IgD-negative memory B cell (primary cell): ENCODE results near the gene ARIH2. TPM values are rescaled to one million over a fixed set of nuclear protein-coding genes. Genes with fewer than 3 reads are reported as not detected.
"Not testable (repeated sequence)": the region's sequence is repeated elsewhere in the genome, so short reads cannot be mapped to it uniquely, and the experiment has no call there.

Experiments
- H3K27ac Mint-ChIP-seq, 3 donors: one replicate each; pipeline ENCODE4 v1.8.0; 2020 to 2022; ENCODE audit warnings: mild to moderate bottlenecking in 3 of 3, mixed read lengths in 3 of 3, moderate library complexity in 1 of 3
- H3K27me3 Mint-ChIP-seq: one replicate; pipeline ENCODE4 v1.8.0; 2021; ENCODE audit warnings: mixed read lengths
- H3K36me3 Mint-ChIP-seq: one replicate; pipeline ENCODE4 v1.8.0; 2020; ENCODE audit warnings: mild to moderate bottlenecking, mixed read lengths
- H3K4me1 Mint-ChIP-seq, 3 donors: one replicate each; pipeline ENCODE4 v1.8.0; 2020 to 2022; ENCODE audit warnings: mixed read lengths in 3 of 3, mild to moderate bottlenecking in 1 of 3
- H3K4me3 Mint-ChIP-seq, 4 donors: one replicate each; pipeline ENCODE4 v1.8.0; 2020 to 2022; ENCODE audit warnings: mild to moderate bottlenecking in 4 of 4, mixed read lengths in 4 of 4, moderate library complexity in 3 of 4
- H3K9me3 Mint-ChIP-seq, 3 donors: one replicate each; pipeline ENCODE4 v1.8.0; 2020 to 2021; ENCODE audit warnings: mixed read lengths in 3 of 3, mild to moderate bottlenecking in 1 of 3
- polyA plus RNA-seq: library from polyadenylated mRNA; unstranded; fragments of 300-500 nt; fragmentation: Illumina TruSeq; gene quantifications from one replicate; pipeline ENCODE4 v1.2.3, GENCODE V29; 2021

Gene ARIH2
- polyA plus RNA-seq, 1 donor from 2014 or later: 88.4 TPM

DNA sequence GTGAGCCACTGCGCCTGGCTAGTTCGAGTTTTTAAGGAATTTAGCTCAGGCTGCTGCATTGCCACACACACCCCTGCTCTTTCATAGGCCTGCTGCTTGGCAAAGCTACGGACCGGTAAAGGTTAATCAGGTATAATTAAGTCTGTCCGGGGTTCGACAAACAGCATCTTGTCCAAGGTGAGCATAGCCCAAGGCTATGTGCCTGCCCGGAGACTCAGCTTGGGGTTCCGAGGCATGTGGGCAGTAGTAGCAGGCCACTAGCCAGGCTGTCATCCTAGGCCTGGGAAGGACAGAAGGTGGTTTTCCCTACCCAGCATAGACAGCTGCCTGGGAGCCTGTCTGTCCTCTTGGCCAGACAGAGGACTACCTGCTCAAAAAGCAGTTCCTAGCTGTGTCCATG is 78.0 kb downstream of the ARIH2 start:
- Mint-ChIP-seq H3K9me3 (no peaks in the 10 kb centered on the region), H3K27ac (no peak overlapping the region), H3K36me3 (peaks cover 2% of the 10 kb centered on the region), H3K4me3 (no peak overlapping the region), H3K27me3 (no peaks in the 10 kb centered on the region), H3K4me1 (peaks cover 5 to 11% (median 6%) of the 10 kb centered on the region in 3 donors)

- Mint-ChIP-seq H3K4me1 (peaks cover 0 to 6% (median 2%) of the 10 kb centered on the region in 3 donors), H3K4me3 (no peak overlapping the region), H3K36me3 (no peaks in the 10 kb centered on the region), H3K27ac (no peak overlapping the region), H3K9me3 (no peaks in the 10 kb centered on the region), H3K27me3 (no peaks in the 10 kb centered on the region)
Observed at GRCh38 chr3:48997102-48997635, 78.5 kb downstream of the ARIH2 start.

DNA sequence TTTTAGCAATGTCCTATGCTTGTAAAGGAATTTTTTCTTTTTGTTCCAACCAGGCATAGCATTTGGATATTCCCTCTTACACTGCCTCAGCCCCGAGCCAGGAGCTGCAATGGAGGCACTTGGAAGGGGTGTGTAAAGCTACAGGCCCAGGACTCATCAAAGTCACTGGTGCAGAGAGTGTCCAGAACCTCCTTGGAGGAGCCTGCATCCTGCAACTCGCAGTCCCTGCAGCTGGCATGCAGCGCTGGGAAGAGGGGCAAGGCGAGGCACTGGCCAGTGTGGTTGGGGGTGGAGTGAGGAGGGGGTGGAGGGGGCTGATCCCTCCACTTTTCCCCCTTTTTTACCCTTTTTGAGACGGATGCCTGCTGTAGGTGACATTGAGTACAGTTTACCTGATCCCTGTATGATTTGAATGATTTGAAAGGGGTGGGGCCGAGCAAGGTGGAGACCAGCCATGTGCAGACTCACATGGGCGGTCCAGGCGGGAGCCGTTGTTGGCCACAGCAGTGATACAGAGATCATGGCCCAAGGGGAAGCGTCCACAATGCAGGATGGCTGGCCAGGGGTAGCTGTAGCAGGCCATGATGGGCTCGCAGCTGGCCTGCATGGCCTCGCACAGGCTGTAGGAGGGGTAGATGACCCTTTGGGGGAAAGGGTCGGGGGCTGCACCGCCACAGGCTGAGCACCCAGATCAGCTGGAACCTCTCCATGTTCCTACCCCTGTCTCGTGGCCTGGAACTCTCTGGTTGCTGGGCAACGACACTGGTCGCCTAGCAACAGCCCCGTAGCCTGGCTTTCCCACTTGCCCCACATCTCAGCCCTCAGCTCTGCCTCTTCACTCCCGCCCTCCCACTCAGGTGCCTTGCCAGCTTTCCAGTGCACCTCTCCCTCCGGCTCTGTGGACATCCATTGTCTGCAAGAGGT is 79.3 kb downstream of the ARIH2 start:
- Mint-ChIP-seq H3K4me3 (no peak overlapping the region), H3K27me3 (no peaks in the 10 kb centered on the region), H3K9me3 (no peaks in the 10 kb centered on the region), H3K36me3 (no peaks in the 10 kb centered on the region), H3K4me1 (peaks cover 0 to 6% (median 2%) of the 10 kb centered on the region in 3 donors), H3K27ac (no peak overlapping the region)

- H3K4me3 Mint-ChIP-seq: peak overlapping the region in 1 of 4 donors; percentile 9
Observed at GRCh38 chr3:48999085-48999858, 80.6 kb downstream of the ARIH2 start.

GRCh38 chr3:49001155-49001554 is 82.5 kb downstream of the ARIH2 start:
- H3K27ac Mint-ChIP-seq: no peak overlapping the region
- H3K27me3 Mint-ChIP-seq: no peaks in the 10 kb centered on the region
- H3K4me1 Mint-ChIP-seq: peaks cover 0 to 1% (median under 1%) of the 10 kb centered on the region in 3 donors
- no peaks in the 10 kb centered on the region for H3K36me3 Mint-ChIP-seq
- H3K9me3 Mint-ChIP-seq: no peaks in the 10 kb centered on the region
- peak overlapping the region in 1 of 4 donors; percentile 53 for H3K4me3 Mint-ChIP-seq

More at GRCh38 chr3:48999085-48999858, 80.6 kb downstream of the ARIH2 start:
- Mint-ChIP-seq H3K27me3 (no peaks in the 10 kb centered on the region), H3K9me3 (no peaks in the 10 kb centered on the region), H3K27ac (peak overlapping the region in 2 of 3 donors; percentile 21 to 56), H3K36me3 (no peaks in the 10 kb centered on the region), H3K4me1 (no peaks in the 10 kb centered on the region)

GRCh38 chr3:49004352-49005302 is 86.0 kb downstream of the ARIH2 start:
- H3K4me3 Mint-ChIP-seq: peak overlapping the region in 2 of 4 donors; percentile 16 to 65
- peaks cover 13 to 22% (median 20%) of the 10 kb centered on the region in 3 donors for H3K4me1 Mint-ChIP-seq
- H3K27me3 Mint-ChIP-seq: no peaks in the 10 kb centered on the region
- peak overlapping the region in 1 of 3 donors; percentile 64 for H3K27ac Mint-ChIP-seq
- no peaks in the 10 kb centered on the region for H3K9me3 Mint-ChIP-seq
- no peaks in the 10 kb centered on the region for H3K36me3 Mint-ChIP-seq

DNA sequence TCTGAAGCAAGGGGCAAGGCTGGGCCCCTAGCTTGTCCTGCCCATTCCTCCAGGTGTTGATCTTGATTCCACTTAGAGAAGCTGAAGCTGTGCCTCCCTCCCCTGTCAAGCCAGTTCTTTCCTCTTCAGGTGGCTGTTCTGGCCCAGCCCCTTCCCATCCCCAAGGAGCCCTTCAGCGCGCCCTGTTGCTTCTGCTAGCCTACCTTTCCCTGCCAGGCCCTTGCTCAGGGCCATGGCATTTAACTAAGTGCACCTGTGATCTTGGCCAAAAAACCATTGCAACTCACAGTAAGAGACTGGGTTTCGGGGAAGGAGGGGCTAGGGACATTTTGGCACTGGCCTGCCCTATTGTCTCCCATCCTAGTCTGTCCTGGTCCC is 86.7 kb downstream of the ARIH2 start:
- H3K4me1 Mint-ChIP-seq: peaks cover 13 to 22% (median 20%) of the 10 kb centered on the region in 3 donors
- H3K27ac Mint-ChIP-seq: peak overlapping the region in 1 of 3 donors; percentile 64
- H3K27me3 Mint-ChIP-seq: no peaks in the 10 kb centered on the region
- H3K9me3 Mint-ChIP-seq: no peaks in the 10 kb centered on the region
- H3K4me3 Mint-ChIP-seq: peak overlapping the region in 2 of 4 donors; percentile 16 to 65
- no peaks in the 10 kb centered on the region for H3K36me3 Mint-ChIP-seq

GRCh38 chr3:49005998-49006397 is 87.4 kb downstream of the ARIH2 start:
- Mint-ChIP-seq H3K4me3 (peak overlapping the region in 3 of 4 donors; percentile 99 to 100 (median 100)), H3K36me3 (no peaks in the 10 kb centered on the region), H3K9me3 (no peaks in the 10 kb centered on the region), H3K4me1 (peaks cover 13 to 22% (median 20%) of the 10 kb centered on the region in 3 donors), H3K27me3 (no peaks in the 10 kb centered on the region), H3K27ac (peak overlapping the region in 1 of 3 donors; percentile 4)

DNA sequence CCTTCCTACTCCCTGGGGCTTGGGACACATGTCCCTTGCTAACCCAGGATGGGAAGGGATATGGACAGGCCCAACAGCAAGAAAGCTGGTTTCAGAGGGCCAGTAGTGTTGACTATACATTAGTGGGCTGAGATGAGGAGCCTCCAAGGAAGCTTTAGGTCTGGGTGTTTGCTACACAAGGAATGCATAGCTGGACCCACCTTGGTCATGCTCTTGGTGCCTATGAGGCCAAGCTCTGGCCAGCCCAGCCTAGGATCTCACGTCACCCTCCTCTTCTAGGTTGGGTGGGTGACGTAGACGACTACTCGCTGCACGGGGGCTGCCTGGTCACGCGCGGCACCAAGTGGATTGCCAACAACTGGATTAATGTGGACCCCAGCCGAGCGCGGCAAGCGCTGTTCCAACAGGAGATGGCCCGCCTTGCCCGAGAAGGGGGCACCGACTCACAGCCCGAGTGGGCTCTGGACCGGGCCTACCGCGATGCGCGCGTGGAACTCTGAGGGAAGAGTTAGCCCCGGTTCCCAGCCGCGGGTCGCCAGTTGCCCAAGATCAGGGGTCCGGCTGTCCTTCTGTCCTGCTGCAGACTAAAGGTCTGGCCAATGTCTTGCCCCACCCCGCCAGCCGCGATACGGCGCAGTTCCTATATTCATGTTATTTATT is 87.9 kb downstream of the ARIH2 start:
- H3K4me1 Mint-ChIP-seq: peaks cover 13 to 22% (median 20%) of the 10 kb centered on the region in 3 donors
- H3K27me3 Mint-ChIP-seq: no peaks in the 10 kb centered on the region
- H3K36me3 Mint-ChIP-seq: no peaks in the 10 kb centered on the region
- peak overlapping the region; percentile 99 to 100 (median 100) for H3K4me3 Mint-ChIP-seq
- peak overlapping the region; percentile 97 to 99 (median 98) for H3K27ac Mint-ChIP-seq
- no peaks in the 10 kb centered on the region for H3K9me3 Mint-ChIP-seq

GRCh38 chr3:49007068-49007770 is 88.6 kb downstream of the ARIH2 start, which contains the start of gene WDR6:
TSS of gene WDR6 (plus strand) at chr3:49007391. CDS start at chr3:49007432, 41 bp downstream.
- Mint-ChIP-seq H3K36me3 (no peaks in the 10 kb centered on the region), H3K27ac (peak within 1 kb of the TSS; percentile 97 to 99 (median 98)), H3K4me3 (peak within 1 kb of the TSS; percentile 99 to 100 (median 100)), H3K9me3 (no peaks in the 10 kb centered on the region), H3K27me3 (no peaks in the 10 kb centered on the region), H3K4me1 (peaks cover 17 to 25% (median 20%) of the 10 kb centered on the region in 3 donors)

- Mint-ChIP-seq H3K4me1 (peaks cover 17 to 26% (median 20%) of the 10 kb centered on the region in 3 donors), H3K27ac (peak overlapping the region; percentile 97 to 99 (median 98)), H3K36me3 (no peaks in the 10 kb centered on the region), H3K4me3 (peak overlapping the region; percentile 99 to 100 (median 100)), H3K9me3 (no peaks in the 10 kb centered on the region), H3K27me3 (no peaks in the 10 kb centered on the region)
Observed at GRCh38 chr3:49007771-49008528, 89.3 kb downstream of the ARIH2 start.

GRCh38 chr3:49008627-49009026 is 90.0 kb downstream of the ARIH2 start:
- not testable (repeated sequence) for H3K9me3 Mint-ChIP-seq, H3K27me3 Mint-ChIP-seq, H3K36me3 Mint-ChIP-seq
- peak overlapping the region in 2 of 3 donors; percentile 97 to 99 for H3K27ac Mint-ChIP-seq
- H3K4me1 Mint-ChIP-seq: peaks cover 17 to 26% (median 20%) of the 10 kb centered on the region in 3 donors
- peak overlapping the region; percentile 89 to 100 (median 100) for H3K4me3 Mint-ChIP-seq
